HepG2 (cell line): Measurements from ENCODE around the gene PKMYT1. TPM values are rescaled to one million over a fixed set of nuclear protein-coding genes. Genes with fewer than 3 reads are reported as not detected.

Experiments
- ARID5B ChIP-seq: IDR thresholded peaks from 2 replicates; pipeline ENCODE4 v1.4.0; 2020; ENCODE audit warnings: mild to moderate bottlenecking, missing genetic modification reagents
- ARNTL ChIP-seq: sonication (generic); formaldehyde crosslinking; IDR thresholded peaks from 2 replicates; pipeline ENCODE4 v1.4.0; 2020; ENCODE audit warnings: mild to moderate bottlenecking, missing genetic modification reagents
- CTCF ChIP-seq: sonication (generic); formaldehyde crosslinking; IDR thresholded peaks from 2 replicates; pipeline ENCODE4 v1.5.0; 2020; ENCODE audit warnings: mild to moderate bottlenecking, missing genetic modification reagents, moderate library complexity
- DRAP1 ChIP-seq: IDR thresholded peaks from 2 replicates; pipeline ENCODE4 v1.6.1; 2016; ENCODE audit warnings: missing genetic modification reagents, missing compliant biosample characterization
- EP300 ChIP-seq, 3 experiments: sonication (generic) in 1 of 3; formaldehyde crosslinking in 1 of 3; IDR thresholded peaks; 2 replicates each; pipeline versions ENCODE4 v1.5.1 to v1.6.1; 2011 to 2020; ENCODE audit warnings: low read depth in 2 of 3, low read length in 2 of 3, borderline replicate concordance in 1 of 3, improper control_type of control experiment in 1 of 3, mild to moderate bottlenecking in 1 of 3, missing genetic modification reagents in 1 of 3, moderate library complexity in 1 of 3
- FOXA1 ChIP-seq, 2 experiments: fragments of 450-650 bp in 1 of 2; sonication (generic) in 1 of 2; formaldehyde crosslinking in 1 of 2; IDR thresholded peaks; 2 replicates each; pipeline versions ENCODE4 v1.4.0 to v1.6.1; 2016 to 2020; ENCODE audit warnings: missing genetic modification reagents in 1 of 2
- KLF6 ChIP-seq: IDR thresholded peaks from 2 replicates; pipeline ENCODE4 v1.8.0; 2016; ENCODE audit warnings: missing biosample characterization, missing genetic modification reagents
- MEIS1 ChIP-seq: sonication (generic); formaldehyde crosslinking; IDR thresholded peaks from 2 replicates; pipeline ENCODE4 v1.9.0; 2021; ENCODE audit warnings: mild to moderate bottlenecking, missing genetic modification reagents, moderate library complexity, borderline replicate concordance
- MIXL1 ChIP-seq: IDR thresholded peaks from 2 replicates; pipeline ENCODE4 v1.6.1; 2016
- MXI1 ChIP-seq: IDR thresholded peaks from 3 replicates; pipeline ENCODE4 v1.6.1; 2012; ENCODE audit warnings: low read depth, low read length, inconsistent platforms, borderline replicate concordance
- POLR2AphosphoS2 ChIP-seq: IDR thresholded peaks from 2 replicates; pipeline ENCODE4 v1.6.1; 2011; ENCODE audit warnings: low read depth, low read length, improper control_type of control experiment
- SRF ChIP-seq: IDR thresholded peaks from 2 replicates; pipeline ENCODE4 v1.6.1; 2011; ENCODE audit warnings: mild to moderate bottlenecking, low read depth, low read length, moderate library complexity
- TEAD3 ChIP-seq: optimal IDR thresholded peaks from 2 replicates; pipeline ENCODE3; 2016; ENCODE audit warnings: borderline replicate concordance
- XRCC5 ChIP-seq: fragments of 200-400 bp; formaldehyde crosslinking; optimal IDR thresholded peaks from 2 replicates; pipeline ENCODE3; 2017; ENCODE audit warnings: mild to moderate bottlenecking, low read length
- ZBTB7A ChIP-seq: sonication (generic); formaldehyde crosslinking; IDR thresholded peaks from 2 replicates; pipeline ENCODE4 v1.8.0; 2022; ENCODE audit warnings: mild to moderate bottlenecking, missing genetic modification reagents
- ZEB1 ChIP-seq: IDR thresholded peaks from 2 replicates; pipeline ENCODE4 v1.6.1; 2012; ENCODE audit warnings: mild to moderate bottlenecking, low read depth, inconsistent platforms; ENCODE audit not compliant: insufficient replicate concordance
- ZMYM3 ChIP-seq: sonication (generic); formaldehyde crosslinking; IDR thresholded peaks from 2 replicates; pipeline ENCODE4 v1.5.1; 2020; ENCODE audit warnings: mild to moderate bottlenecking, missing genetic modification reagents
- ZNF383 ChIP-seq: sonication (generic); formaldehyde crosslinking; IDR thresholded peaks from 2 replicates; pipeline ENCODE4 v1.4.0; 2020; ENCODE audit warnings: missing genetic modification reagents, mild to moderate bottlenecking, borderline replicate concordance
- ZNF501 ChIP-seq: sonication (generic); formaldehyde crosslinking; IDR thresholded peaks from 2 replicates; pipeline ENCODE4 v1.5.1; 2020; ENCODE audit warnings: mild to moderate bottlenecking, moderate library complexity, missing genetic modification reagents
- ZNF547 ChIP-seq: sonication (generic); formaldehyde crosslinking; IDR thresholded peaks from 2 replicates; pipeline ENCODE4 v1.5.1; 2020; ENCODE audit warnings: mild to moderate bottlenecking, missing genetic modification reagents
- ZNF619 ChIP-seq: sonication (generic); formaldehyde crosslinking; IDR thresholded peaks from 2 replicates; pipeline ENCODE4 v1.4.0; 2020; ENCODE audit warnings: mild to moderate bottlenecking, missing genetic modification reagents
- polyA plus RNA-seq, 8 experiments: library from polyadenylated mRNA; depleted of rRNA in 3 of 8; stranded (reverse) in 7 of 8; unstranded in 1 of 8; fragments of >200 nt; fragmentation: Illumina TruSeq in 4 of 8; extraction: Trizol in 4 of 8; gene quantifications; 2 replicates each; pipeline versions ENCODE4 v1.2.1 to v1.2.3, GENCODE V29; 2011 to 2016; ENCODE audit warnings: low read depth in 4 of 8, missing spikeins in 1 of 8, mixed read lengths in 1 of 8; ENCODE audit not compliant: insufficient read depth in 1 of 8
- total RNA-seq, 5 experiments: library from RNA; depleted of rRNA; stranded (reverse); fragments of >200 nt; fragmentation: Illumina TruSeq; extraction: Trizol; gene quantifications; 2 replicates each; pipeline ENCODE4 v1.2.3, GENCODE V29; 2016; ENCODE audit warnings: low read depth in 1 of 5

Gene PKMYT1
- total and polyA plus RNA-seq, 2 of the 13 experiments (the other 11 are each of a cell fraction or from before 2014, with no cell fraction given), result 7.0 to 27.8 TPM

GRCh38 chr16:3003582-3004270 lies 23.5 kb upstream of the PKMYT1 start (continued):
- no peak for TF ChIP-seq SRF
- peak; percentile 70; the same call in 1 of the 3 replicates for TF ChIP-seq MXI1
- peak; percentile 93; the same call in 1 of the 2 replicates for TF ChIP-seq MEIS1
- 0 out of 4 replicates have a peak, but pooled peaks of 1 of the 2 experiments have one; percentile 4 for TF ChIP-seq EP300 (IDR thresholded peaks at IDR 0.05; ENCODE audit: low read depth in 2 of 2, low read length in 2 of 2)
- TF ChIP-seq EP300 (CRISPR knock-in tag; IDR thresholded peaks at IDR 0.05; ENCODE audit: borderline replicate concordance), result no peak
- peak; percentile 28; the same call in 1 of the 2 replicates for TF ChIP-seq ZMYM3
- TF ChIP-seq ZEB1, result no peak
- TF ChIP-seq XRCC5, result peak; percentile 75
- TF ChIP-seq CTCF (CRISPR knock-in tag), result peak; percentile 98
- TF ChIP-seq ZNF547 (CRISPR knock-in tag), result no peak
- TF ChIP-seq POLR2AphosphoS2, result no peak
- TF ChIP-seq ARID5B (CRISPR knock-in tag), result peak; percentile 28; the same call in 1 of the 2 replicates
- no peak for TF ChIP-seq ZNF383
- TF ChIP-seq ZNF619 (CRISPR knock-in tag), result no peak
- 0 out of 2 replicates have a peak, but pooled peaks have one; percentile 39 for TF ChIP-seq KLF6 (CRISPR knock-in tag)
- TF ChIP-seq FOXA1 (IDR thresholded peaks at IDR 0.05), result no peak
- TF ChIP-seq FOXA1 (CRISPR knock-in tag; IDR thresholded peaks at IDR 0.05), result 0 out of 2 replicates have a peak, but pooled peaks have one; percentile 18
- 0 out of 2 replicates have a peak, but pooled peaks have one; percentile 46 for TF ChIP-seq ARNTL (CRISPR knock-in tag)
- no peak; the same call in 1 of the 2 replicates for TF ChIP-seq ZBTB7A
- peak; percentile 38; the same call in 1 of the 2 replicates for TF ChIP-seq MIXL1 (CRISPR knock-in tag)
- peak; percentile 69 for TF ChIP-seq TEAD3 (CRISPR knock-in tag)
- TF ChIP-seq DRAP1 (CRISPR knock-in tag), result peak; percentile 83
- TF ChIP-seq ZNF501, result peak; percentile 56; the same call in 1 of the 2 replicates
